Thyroid gland (tissue), 4 donors: ENCODE data around the gene RNASE4. TPM values are rescaled to one million over a fixed set of nuclear protein-coding genes. Genes with fewer than 3 reads are reported as not detected.
"Not testable (repeated sequence)": the region's sequence is repeated elsewhere in the genome, so short reads cannot be mapped to it uniquely, and the experiment has no call there.

Experiments
- DNase-seq, 2 donors: peaks; one replicate each; pipeline ENCODE4 v3.0.0-alpha.2; 2019
- H3K27ac ChIP-seq, 3 donors: fragments of 200-600 bp; sonication (generic); 1 replicate in 2 of 3; 2 replicates in 1 of 3; pipeline ENCODE4 v1.5.1; 2016 to 2019; ENCODE audit warnings: mild to moderate bottlenecking in 1 of 3, moderate library complexity in 1 of 3
- H3K27me3 ChIP-seq: fragments of 200-600 bp; sonication (generic); one replicate; pipeline ENCODE4 v1.5.1; 2019
- H3K36me3 ChIP-seq, 2 donors: fragments of 200-600 bp; sonication (generic); one replicate each; pipeline ENCODE4 v1.5.1; 2016 to 2019
- H3K4me1 ChIP-seq, 2 donors: fragments of 200-600 bp; sonication (generic); one replicate each; pipeline ENCODE4 v1.5.1; 2017 to 2019
- H3K4me3 ChIP-seq, 3 donors: fragments of 200-600 bp; sonication (generic); replicated peaks in 1 of 3; 1 replicate in 2 of 3; 2 replicates in 1 of 3; pipeline ENCODE4 v1.5.1; 2016; ENCODE audit warnings: mild to moderate bottlenecking in 1 of 3
- H3K9me3 ChIP-seq: fragments of 200-600 bp; sonication (generic); one replicate; pipeline ENCODE4 v1.5.1; 2017
- POLR2A ChIP-seq, 2 donors: fragments of 450-650 bp; IDR thresholded peaks; one replicate each; pipeline ENCODE4 v1.6.1; 2017; ENCODE audit warnings: antibody characterized with exemption in 2 of 2, mild to moderate bottlenecking in 2 of 2, moderate library complexity in 1 of 2
- WGBS, 2 donors: methylation state at CpG; one replicate each; pipeline ENCODE4 v1.1.5; 2017; 5-methylcytosine and 5-hydroxymethylcytosine counted together
- intact Hi-C: fragments of 100-400 bp; cut with DNase I; formaldehyde crosslinking; loops from one replicate; pipeline ENCODE4 v1.15.1; 2023
- total RNA-seq, 4 donors: library from RNA; depleted of rRNA; stranded (reverse); fragments of >200 nt; gene quantifications; one replicate each; pipeline ENCODE4 v1.2.3, GENCODE V29; 2016
- TF ChIP-seq, protein P1 (sequence below), 6 experiments: fragments of 200-600 bp in 3 of 6; fragments of 450-650 bp in 3 of 6; sonication (generic) in 3 of 6; IDR thresholded peaks; one replicate each; pipeline ENCODE4 v1.5.1; 2016 to 2019; ENCODE audit warnings: antibody characterized with exemption in 6 of 6, mild to moderate bottlenecking in 2 of 6, inconsistent platforms in 1 of 6, moderate library complexity in 1 of 6

RNASE4 gene
- 10 to 100 TPM; 15.5 to 58.9 (median 45.8) TPM for total RNA-seq

DNA sequence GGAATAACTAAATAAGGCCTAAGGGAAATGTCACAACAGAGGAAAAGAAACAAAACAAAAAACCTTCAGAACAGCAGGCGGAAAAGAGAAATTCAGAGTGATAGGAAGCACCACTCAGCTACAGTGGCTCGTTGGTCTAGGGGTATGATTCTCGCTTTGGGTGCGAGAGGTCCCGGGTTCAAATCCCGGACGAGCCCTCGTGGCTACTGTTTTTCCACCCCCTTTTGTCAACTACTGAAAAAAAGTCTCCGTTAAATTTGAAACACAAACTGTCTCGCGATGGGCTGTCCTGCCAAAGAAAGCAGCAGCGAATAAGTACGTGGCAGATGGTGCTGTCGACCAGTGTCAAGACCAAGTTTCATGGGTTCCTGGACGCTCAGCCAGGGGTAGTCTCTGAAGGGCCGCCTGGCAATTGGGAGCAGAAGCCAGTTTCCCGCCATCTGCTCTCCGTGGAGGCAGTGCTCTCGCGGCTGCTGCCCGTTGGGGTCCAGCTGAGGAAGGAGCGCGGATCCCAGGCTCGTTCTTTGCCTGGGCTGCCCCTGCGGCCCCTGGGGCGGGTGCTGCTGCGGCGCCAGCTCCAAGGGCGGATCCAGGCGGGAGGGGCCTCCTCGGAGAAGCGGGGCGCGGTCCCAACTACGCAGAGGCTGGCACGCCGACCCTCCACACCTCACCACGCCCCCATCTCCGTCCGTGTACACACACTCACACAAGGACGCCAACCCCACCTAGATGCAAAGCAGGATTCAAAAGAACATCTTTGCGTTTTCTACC lies at the start of gene RNASE4:
RNASE4 (plus strand) TSS at position 670 of the 771 bp plus-strand sequence. CDS start 14,812 bp downstream, outside the sequence.
- peaks cover 7 to 10% of the 10 kb centered on the region in 2 donors for H3K4me1 ChIP-seq
- DNase-seq, result peak; percentile 81 to 82
- intact Hi-C loops, result loop anchor here (5.0 to 10.0 kb wide), 3 partner anchors 72 to 352 kb away; partner anchors contain the start of genes APEX1, CCNB1IP1 and OSGEP
- peak within 1 kb of the TSS; percentile 34 to 56 (median 42) for H3K4me3 ChIP-seq
- TF ChIP-seq, protein P1, sequence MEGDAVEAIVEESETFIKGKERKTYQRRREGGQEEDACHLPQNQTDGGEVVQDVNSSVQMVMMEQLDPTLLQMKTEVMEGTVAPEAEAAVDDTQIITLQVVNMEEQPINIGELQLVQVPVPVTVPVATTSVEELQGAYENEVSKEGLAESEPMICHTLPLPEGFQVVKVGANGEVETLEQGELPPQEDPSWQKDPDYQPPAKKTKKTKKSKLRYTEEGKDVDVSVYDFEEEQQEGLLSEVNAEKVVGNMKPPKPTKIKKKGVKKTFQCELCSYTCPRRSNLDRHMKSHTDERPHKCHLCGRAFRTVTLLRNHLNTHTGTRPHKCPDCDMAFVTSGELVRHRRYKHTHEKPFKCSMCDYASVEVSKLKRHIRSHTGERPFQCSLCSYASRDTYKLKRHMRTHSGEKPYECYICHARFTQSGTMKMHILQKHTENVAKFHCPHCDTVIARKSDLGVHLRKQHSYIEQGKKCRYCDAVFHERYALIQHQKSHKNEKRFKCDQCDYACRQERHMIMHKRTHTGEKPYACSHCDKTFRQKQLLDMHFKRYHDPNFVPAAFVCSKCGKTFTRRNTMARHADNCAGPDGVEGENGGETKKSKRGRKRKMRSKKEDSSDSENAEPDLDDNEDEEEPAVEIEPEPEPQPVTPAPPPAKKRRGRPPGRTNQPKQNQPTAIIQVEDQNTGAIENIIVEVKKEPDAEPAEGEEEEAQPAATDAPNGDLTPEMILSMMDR (IDR thresholded peaks at IDR 0.05), result no peak
- TF ChIP-seq POLR2A (IDR thresholded peaks at IDR 0.05), result peak; percentile 11 to 58
- no peaks in the 10 kb centered on the region for H3K36me3 ChIP-seq
- no peaks in the 10 kb centered on the region for H3K9me3 ChIP-seq
- 1% methylated on average over 21 to 40 of the region's 42 CpGs for WGBS, 2 donors
- H3K27me3 ChIP-seq, result no peaks in the 10 kb centered on the region
- peak within 1 kb of the TSS; percentile 98 to 100 (median 100) for H3K27ac ChIP-seq

DNA sequence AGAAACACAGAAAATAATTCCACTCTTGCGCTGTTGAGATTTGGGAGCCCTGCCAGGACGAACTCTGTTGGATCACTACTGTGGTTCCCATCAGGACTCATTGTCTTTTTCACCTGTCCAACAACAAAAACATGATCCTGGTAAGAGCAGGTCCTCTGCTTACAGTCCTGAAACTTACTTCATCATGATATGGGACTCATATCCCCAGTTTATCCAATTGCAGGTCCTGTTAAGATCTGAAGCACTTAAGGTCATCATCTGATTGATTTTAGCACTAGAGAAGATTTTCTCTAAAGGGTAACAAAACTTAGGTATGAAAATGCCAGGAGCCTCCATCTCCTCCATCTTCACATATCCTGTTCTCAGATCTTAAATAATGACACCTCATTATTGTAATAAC lies 42.8 kb upstream of the RNASE4 start, which contains the start of gene OR6S1:
OR6S1 (minus strand) TSS at position 101 of the 400 bp plus-strand sequence; CDS start at position 101, 0 bp downstream.
- intact Hi-C loops, result no loop called here
- Histone ChIP-seq H3K4me3 (no peak within 1 kb of the TSS), H3K27ac (no peak within 1 kb of the TSS), H3K36me3 (no peaks in the 10 kb centered on the region), H3K4me1 (no peaks in the 10 kb centered on the region), H3K27me3 (no peaks in the 10 kb centered on the region), H3K9me3 (no peaks in the 10 kb centered on the region)
- WGBS, 2 donors, result 79 to 81% methylated on average over 2 of the region's 2 CpGs
- DNase-seq, result no peak
- TF ChIP-seq POLR2A (IDR thresholded peaks at IDR 0.05), result no peak
- TF ChIP-seq, protein P1 (IDR thresholded peaks at IDR 0.05), result no peak

- intact Hi-C loops, result no loop called here
- TF ChIP-seq, protein P1 (IDR thresholded peaks at IDR 0.05), result no peak
- no peak for TF ChIP-seq POLR2A (IDR thresholded peaks at IDR 0.05)
- Histone ChIP-seq H3K4me1 (no peaks in the 10 kb centered on the region), H3K4me3 (no peak overlapping the region), H3K27ac (no peak overlapping the region), H3K27me3 (no peaks in the 10 kb centered on the region), H3K36me3 (no peaks in the 10 kb centered on the region), H3K9me3 (no peaks in the 10 kb centered on the region)
- 92 to 93% methylated on average over 7 of the region's 7 CpGs for WGBS, 2 donors
- DNase-seq, result no peak
Measured at GRCh38 chr14:20642182-20642581, 42.2 kb upstream of the RNASE4 start.

- H3K27me3 ChIP-seq, H3K36me3 ChIP-seq, DNase-seq, H3K4me3 ChIP-seq, H3K4me1 ChIP-seq, H3K9me3 ChIP-seq, intact Hi-C loops, H3K27ac ChIP-seq: not testable (repeated sequence)
- WGBS, 2 donors, result 16 to 30% methylated on average over 3 of the region's 3 CpGs
Measured at GRCh38 chr14:20642755-20643154, 41.6 kb upstream of the RNASE4 start.

GRCh38 chr14:20644520-20644919 lies 39.8 kb upstream of the RNASE4 start:
- intact Hi-C loops, result no loop called here
- Histone ChIP-seq H3K9me3 (no peaks in the 10 kb centered on the region), H3K27ac (no peak overlapping the region), H3K4me1 (no peaks in the 10 kb centered on the region), H3K27me3 (no peaks in the 10 kb centered on the region), H3K36me3 (no peaks in the 10 kb centered on the region), H3K4me3 (no peak overlapping the region)
- 82 to 84% methylated on average over 2 of the region's 2 CpGs for WGBS, 2 donors
- DNase-seq, result no peak
- no peak for TF ChIP-seq POLR2A (IDR thresholded peaks at IDR 0.05)
- TF ChIP-seq, protein P1 (IDR thresholded peaks at IDR 0.05), result no peak
